Hepatic stellate cell (primary cell): ENCODE data around the gene CCT7.

ENCODE experiments used
- DNase-seq: peaks from one replicate; pipeline ENCODE4 v3.0.0; 2011; ENCODE audit warnings: low spot score

Gene CCT7

DNA sequence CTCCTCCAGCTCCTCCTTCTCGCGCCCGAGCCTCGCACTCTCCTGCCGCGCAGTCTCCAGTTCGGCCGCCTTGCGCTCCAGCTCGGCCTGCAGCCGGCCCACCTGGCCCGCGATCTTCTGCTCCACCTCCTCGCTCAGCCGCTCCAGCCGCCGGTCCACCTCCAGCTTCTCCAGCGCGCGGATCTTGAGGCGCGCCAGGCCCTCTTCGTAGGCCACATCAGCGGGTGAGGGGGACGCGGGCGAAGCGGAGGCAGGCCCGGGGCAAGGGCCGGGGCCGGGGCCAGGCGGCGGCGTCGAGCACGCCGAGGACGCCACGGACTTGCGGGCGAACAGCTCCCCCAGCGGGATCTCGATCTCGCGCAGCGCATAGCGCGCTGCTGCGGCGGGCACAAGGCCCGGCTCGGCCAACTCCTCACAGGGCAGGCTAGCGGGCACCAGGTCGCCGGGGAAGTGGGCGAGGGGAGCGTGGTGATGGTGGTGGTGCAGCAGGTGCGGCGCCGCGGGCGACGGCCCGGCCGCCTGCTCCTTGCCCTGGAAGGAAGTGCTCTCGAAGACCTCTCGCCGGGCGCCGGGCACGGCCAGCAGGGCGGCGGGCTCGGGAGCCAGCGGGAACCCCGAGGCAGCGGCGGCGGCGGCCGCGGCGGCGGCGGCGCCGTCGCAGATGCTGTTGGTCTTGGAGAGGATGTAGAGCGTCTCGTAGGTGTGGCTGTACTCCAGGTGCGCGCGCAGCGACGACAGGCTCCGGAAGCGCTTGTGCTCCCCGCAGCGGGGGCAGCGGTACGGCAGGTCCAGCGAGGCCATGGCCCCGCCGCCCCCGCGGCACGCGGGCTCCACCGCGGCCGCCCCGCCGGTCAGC, 35.0 kb downstream of the CCT7 start:
- DNase-seq, result no peak

DNA sequence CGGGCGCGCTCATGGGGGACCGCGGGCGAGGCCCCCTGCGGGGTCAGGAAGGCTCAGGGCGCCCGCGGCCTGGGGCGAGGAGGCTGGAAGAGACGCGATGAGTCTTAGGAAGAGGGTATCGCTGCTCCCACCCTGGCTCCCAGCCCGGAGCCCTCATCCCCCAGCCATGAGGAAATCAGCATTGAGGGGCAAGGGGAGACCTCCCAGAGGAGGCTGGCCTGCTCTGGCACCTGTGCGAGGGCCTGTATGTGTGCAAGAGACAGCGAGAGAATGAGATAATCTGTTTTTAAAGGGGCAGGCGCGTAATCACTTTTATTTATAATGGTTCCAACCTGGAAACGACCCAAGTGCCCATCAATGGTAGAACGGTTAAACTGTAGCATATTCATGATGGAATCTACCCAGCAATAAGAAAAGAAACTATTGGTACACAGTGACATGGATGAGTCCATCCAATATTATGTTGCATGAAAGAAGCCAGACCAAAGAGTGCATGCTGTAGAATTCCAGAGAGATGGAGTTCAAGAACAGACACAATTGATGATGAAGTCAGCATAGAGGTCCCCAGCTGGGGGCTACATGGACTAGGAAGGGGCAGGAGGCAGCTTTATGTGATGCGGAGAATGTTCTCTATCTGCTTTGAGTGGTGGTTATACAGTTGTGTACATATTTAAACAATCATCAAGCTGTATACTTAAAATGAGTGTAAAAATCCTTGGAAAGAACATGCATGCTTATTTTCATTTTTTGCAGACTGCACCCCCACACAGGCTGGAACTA, 35.8 kb downstream of the CCT7 start:
- no peak for DNase-seq

DNA sequence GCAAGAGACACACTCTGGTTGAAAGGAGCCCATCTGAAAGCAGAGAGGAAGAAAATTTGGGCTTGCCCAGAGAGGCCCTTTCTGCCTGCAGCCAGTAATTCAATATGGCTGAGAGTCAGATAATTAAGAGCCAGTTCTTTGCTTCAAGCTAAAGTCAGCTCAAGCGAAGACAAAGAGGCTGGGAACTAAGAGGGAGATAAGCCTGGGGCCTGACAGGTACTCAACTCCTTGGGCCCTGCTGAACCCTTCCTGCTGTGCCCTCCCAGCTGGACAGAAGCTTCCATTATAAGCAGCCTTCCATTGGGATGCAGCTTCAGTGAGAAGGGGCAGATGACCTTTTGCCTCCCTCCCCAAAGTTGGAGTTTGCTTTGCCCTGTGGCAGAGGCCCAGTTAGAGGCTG, 38.2 kb downstream of the CCT7 start:
- no peak for DNase-seq

DNA sequence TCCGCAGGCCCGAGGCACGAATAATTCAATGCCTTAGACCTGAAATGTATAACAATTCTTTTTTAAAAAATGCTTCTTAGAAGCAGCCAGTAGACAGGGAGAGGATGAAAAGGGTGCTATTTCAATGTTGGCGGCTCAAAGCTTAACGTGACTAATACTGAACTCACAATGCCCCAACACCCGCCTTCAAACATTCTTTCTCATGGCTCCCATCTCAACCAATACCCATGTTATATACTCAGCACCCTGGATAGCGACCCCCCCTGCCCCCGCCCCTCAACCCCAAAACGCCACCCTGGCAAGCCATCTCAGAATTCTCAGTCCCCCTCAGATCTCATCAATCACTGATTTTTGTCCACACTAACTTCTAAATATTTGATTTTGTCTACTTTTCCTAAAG, 45.7 kb downstream of the CCT7 start:
- no peak for DNase-seq

DNA sequence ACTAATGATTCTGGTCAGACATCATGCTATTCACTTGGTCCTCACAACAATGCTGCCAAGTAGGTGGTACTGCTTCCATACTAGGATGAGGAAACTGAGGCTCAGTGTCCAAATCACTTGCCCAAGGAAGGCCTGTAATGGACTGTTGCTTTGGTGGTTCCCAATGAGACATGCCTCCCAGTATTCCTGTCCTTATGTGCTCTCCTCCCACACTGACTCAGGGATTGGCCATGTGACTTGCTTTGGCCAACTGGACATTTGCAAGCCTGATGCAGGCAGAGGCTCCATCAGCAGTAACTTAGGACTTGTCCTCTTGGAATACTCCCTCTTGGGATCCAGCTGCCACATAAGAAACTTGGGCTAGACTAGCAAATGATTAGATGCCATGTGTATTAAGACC, 47.1 kb downstream of the CCT7 start:
- no peak for DNase-seq

DNA sequence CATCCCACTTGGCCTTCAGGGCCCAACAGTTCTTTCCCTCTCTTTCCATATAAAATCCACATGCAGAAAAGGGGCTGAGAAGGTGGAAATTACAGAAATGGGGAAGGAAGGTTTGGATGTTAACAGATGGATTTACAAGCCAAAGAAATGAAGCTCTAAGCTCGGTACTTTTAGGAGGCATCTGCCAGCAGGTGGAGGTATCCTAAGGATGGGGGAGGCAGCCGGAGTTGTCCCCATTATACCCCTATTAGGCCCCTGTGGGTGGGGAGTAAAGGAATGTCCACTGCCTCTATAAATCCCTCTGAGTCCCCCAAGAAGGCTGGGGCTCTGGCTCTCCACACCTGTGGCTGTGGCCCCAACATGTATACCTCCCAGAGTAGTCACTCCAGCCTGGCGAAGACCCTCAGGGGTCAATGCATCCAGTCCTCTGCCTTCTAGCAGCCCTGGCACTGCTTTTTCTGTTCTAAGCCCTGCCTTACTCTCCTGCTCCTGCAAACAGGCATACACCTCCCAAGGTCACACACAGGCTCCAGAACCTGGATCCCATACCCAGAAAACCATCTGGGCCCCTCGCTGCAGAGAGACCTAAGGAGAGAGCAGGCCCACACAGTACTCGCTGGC, 48.9 kb downstream of the CCT7 start:
- no peak for DNase-seq

DNA sequence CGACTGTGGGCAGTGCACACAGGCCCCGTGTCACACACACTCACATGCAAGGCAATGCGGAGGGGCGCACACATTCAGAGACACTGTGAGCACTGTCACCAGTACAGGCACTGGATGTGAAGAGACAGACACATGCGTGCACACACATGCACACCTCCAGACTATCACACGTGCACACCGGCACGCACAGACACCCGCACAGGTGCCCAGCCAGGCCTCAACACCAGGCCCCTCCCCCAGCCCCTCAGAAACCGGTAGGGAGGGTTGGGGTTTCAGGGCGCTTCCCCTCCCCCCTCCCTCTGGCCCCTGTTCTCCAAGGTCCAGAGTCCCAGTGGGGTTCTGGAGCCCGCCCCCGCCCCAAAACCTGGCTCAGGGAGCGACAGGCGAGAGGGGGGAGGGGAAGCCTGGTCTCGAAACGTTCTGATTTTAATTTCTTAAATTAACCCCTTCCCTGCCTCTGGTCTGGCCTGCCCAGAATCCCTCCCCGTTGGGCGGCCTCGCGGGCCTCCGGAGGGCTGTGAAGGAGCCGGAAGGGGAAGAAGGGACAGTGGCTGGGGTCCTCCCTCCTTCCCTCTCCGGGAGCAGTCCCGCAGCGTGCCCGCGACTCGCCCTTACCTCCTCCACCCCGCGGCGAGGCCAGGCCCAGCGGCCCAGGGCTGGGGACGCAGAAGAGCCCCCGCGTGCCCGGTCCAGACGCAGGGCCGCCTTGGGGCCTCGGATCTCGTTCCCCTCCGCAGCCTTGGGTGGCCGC, 49.6 kb downstream of the CCT7 start:
- DNase-seq, result no peak

DNA sequence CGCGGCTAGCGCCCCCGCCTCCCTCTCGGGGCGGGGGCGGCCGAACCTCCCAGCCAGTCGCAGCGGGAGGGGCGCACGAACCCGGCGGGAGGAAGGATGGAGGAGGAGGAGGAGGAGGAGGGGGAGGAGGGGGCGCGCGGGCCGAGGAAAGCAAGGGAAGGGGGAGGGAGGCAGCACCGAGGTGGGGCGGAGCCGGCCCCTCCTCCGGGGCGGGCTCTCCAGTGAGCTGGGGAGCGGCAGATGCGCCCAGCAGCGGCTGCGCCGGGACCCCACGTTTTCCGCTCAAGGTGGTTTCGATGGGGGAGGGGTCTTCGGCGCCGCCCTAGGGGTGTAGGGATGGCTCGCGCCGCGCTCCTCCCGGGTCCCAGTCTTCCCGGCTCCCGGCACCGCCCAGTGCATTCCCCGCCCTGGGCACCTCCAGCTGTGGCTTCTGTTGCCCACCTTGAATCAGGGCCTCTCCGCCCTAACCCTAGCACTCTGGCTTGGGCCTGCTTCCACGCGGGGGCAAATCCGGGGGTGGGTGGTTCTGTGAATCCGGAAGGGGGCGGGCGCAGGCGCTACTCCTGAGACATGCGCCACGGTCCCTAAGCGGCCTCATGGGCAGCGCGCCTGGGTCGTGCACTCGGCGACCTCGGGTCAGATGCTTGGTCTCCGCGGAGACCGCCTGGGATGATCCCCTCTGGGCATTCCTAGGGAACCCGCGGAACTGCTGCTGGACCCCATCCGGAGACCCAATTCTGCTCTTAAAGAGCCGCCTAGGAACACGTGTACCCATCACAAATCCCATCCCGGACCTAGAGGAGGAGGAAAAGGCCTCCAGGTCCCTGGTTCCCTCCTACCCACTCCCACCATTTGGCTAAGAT, 50.4 kb downstream of the CCT7 start, which contains the start of gene FBXO41:
FBXO41 (minus strand) TSS at position 183 of the 863 bp plus-strand sequence. CDS start 14,848 bp downstream, outside the sequence.
- DNase-seq, result no peak

DNA sequence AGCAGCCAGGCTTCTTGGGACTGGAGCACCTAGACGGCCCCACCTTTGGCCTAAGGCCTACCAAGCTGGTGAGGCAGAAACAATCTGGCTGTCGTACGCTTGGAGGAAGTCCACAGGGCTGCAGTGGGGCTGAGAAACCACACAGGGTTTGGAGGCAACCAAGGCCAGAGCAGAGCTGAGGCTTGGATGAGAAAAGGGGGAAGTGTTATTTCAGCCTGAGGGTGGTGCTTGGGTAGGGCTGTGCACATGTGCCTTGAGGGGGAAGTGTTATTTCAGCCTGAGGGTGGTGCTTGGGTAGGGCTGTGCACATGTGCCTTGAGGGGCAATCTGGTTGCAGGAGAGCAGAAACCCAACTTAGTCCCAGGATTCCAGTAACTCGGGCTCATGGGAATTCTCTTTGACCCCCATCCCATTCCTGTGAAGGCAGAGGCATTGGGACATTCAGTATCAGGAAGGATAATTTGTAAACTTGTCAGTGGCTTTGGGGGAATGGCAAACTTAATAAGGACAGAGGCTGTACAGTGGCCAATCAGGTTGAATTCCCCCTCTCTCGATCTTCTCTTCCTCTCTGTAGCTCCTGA, 51.1 kb downstream of the CCT7 start:
- no peak for DNase-seq

DNA sequence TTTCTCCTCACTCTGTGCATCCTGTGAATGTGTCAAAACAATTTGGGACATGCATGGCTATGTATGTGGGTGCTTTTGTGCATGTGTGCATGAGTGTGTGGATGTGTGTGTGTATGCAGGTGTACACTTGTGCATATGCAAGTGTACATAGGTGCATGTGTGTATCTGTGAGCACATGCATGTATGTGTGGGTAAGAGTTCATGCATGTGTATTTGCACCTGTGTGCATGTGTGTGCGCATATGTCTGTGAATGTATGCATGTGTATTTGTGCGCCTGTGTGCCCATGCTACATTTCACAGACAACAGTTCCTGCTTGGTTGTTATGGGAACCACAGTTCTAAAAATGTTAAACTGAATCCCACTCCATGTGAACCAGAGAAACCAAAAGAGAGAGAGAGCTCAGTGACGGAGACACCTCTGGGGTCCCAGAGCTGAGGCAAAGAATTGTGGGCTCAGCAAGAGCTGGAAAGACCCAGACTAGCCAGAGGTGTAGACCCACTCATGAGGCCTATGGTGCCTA, 52.1 kb downstream of the CCT7 start:
- DNase-seq, result no peak

DNA sequence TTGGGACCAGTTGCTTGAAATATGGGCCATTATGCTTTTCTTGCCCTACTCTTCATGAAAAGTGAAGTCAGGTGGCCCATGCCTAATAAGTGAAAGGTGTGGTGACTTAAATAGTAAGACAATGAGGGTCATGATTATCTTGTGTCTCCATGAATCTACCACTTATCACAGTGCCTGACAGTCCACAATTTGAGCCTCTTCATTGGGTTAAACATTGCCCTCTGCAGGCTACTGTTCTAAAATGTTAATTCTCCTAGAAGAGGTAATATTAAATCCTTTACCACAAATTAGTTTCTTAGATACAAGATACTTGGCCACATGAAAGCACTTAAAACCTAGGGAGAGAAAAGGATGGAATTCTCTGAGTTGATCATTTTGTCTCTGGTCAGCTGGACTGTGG, 55.2 kb downstream of the CCT7 start:
- DNase-seq, result no peak

DNA sequence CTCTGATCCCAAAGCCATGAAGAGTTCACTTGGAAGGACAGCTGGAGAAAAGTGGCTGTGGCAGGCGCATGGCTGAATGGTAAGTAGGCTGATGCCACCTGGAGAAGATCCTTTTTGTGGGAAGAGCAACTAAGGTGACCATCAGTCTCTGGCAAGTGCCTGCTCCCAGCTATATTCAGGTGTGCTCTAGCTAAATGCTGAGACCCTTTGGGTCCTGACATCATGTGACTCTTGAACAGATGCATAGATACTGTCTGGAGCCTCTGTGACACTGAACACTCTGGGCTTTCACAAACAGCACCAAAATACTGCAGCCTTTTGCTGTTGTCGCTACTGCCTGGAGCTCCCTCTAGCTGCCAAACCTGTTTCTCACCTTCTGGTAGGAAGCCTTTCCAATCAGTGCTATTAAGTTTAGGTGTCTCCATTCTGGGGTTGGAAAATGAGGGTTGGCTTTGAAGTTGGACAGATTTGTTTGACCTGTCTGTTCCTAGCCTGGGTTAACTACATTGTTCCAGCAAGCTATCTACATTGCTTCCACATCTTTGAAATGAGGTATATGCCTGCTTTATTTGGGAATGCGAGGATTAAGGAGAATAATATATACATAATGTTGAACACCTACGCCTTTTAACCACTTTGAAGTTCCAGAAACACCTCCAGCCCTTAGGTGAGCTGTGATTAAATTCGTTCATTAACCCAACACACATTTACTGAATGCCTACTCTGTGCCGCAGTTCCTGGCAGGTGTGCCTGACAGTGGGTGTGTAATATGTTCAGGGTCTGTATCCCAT, 56.1 kb downstream of the CCT7 start:
- no peak for DNase-seq

DNA sequence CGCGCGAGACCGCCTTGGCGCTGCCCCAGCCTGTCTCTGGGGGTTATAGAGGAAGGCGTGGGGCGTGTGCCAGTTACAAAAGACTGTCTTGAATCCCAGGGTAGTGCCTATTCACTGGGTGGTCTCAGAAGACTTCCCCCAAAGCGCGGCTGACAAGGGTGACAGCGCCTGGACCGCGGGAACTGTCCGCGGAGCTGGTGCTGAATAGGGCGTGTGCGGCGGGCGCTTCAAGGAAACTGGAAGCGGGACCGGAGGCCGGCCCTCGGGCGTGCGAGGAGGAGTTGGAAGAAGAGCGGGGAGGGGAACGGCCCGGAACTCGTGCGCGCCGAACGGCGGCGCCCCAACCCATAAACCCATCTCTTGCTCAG, 57.0 kb downstream of the CCT7 start:
- peak; percentile 61 for DNase-seq

DNA sequence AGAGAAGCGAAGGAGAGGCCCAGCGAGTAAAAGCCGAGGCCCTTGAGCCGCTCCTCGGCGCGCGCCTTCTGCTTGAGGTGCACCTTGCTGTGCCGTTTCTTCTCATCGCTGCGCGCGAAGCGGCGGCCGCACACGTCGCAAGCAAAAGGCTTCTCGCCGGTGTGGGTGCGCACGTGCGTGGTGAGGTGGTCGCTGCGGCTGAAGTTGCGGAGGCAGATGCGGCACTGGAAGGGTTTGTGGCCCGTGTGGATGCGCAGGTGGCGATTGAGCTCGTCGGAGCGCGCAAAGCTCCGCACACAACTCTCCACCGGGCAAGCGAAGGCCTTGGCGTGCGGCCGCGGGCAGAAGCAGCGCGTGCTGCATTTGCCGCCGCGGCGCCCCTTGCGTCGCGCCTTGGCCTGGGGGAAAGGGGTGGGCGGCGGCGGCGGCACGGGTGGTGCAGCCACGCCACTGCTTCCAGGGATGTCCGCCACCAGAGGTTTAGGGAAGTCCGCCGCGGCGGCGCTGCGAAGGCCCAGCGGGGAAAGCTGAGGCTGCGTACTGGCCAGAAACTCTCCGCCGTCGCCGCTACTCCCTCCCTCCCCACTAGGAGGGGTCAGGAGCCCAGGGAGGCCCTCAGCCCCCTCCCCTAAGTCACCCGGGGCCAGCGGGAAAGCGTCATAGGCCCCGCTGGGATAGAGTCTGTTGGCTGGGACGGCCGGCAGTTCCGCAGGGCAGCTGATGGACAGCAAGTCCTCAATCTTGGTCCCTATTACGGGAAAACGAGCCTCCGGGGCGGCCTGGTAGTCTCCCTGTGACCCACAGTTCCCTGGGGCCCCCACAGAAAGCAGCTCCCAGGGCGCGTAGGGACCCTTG, 57.6 kb downstream of the CCT7 start:
- DNase-seq, result no peak

DNA sequence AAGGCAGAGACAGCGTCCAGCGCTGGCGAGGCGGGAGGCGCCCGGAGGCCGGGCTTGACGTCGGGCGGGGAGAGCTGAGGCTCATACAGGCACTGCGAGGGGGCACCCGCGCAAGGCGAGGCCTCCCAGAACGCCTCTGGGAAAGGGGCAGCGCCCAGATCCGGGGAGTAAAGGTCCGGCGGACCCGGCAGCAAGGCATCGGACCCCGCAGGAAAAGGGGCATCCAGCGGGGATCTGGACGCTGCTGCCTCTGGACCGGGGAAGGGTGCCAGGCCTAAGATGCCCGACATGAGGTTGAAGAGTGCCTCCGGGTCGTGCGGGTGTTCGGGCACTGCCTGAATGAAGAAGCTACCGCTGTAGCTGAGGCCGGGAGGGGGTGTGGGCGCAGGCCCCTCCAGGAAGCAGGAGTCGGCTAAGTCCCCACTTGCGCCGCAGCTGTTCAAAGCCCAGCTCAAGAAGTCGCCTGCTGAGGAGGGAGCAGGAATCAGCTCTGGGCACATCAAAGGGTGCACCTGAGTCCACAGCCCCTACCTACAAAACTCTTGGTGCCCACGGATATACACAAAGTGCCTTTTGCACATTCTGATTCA, 58.3 kb downstream of the CCT7 start:
- DNase-seq, result no peak

DNA sequence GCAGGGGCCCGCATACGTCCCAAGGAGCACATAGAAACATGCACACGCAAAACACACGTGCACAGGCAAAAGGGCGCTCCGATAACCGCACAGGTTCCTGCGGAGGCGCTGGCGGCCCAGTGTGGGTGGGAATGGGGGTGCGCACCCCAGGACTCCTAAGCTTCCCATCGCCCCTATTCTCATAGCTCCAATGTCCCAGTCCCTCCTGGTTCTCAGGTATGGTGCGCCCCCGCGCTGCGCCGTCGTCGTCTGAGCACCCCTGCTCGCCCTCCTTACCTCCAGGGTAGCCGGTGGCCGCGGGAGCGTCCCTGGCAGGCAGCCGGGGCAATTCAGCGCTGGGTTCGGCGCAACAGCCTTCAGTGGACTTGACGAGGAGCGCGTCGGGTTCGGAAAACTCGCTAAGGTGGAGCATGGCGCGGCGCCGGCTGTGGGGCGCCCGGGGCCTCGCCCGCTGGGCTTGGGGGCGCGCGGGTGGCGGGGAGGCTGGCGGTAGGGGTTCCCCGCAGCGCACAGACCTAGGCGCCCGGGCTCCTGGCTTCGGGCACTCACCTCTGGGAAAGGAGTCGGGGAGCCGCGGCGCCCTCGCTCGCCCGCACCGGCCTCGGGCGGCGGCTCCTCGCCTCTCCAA, 58.9 kb downstream of the CCT7 start:
- no peak for DNase-seq

DNA sequence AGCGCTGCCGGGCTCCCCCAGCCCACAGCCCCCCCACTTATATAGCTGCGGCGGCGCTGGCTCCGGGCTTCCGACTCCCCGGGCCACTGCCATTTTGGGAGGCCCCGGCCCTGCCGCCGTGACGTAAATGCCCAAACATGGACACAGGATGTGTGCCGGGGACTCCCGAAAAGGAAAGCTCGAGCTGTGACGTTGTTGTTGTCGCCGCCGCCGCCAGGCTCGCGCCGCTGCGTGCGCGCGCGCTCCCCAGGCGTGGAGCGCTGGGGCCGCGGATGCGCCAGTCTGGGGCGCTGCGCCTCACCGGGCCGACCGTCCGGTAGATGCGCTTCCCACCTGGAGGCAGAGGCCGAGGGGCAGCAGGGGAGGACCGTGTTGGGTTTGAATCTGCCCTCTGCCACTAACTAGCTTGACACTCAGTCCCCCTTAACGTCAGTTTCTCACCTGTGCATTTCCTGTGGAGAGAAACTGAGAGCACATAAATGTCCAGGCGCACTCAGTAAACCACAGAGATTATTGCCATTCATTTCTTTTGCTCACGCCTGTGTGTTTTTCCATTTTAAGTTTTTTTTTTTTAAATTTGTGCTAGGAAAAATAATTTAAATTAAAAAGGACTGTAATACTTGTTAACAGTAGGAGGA, 59.5 kb downstream of the CCT7 start, which contains the start of gene EGR4:
EGR4 (minus strand) TSS at position 15 of the 638 bp plus-strand sequence. CDS start 231 bp downstream, outside the sequence.
- peak; percentile 82 for DNase-seq
